GF-D8 (cell line): Measurements from ENCODE around the gene TRABD2B.

Source experiments
- DNase-seq: peaks from one replicate; lab custom pipeline; 2025; lab: John Stamatoyannopoulos, UW

The TRABD2B gene

GRCh38 chr1:47824716-47825115, 172.5 kb downstream of the TRABD2B start:
- DNase-seq, result no peak

- DNase-seq, result no peak
Observed at GRCh38 chr1:47824297-47824696, 172.9 kb downstream of the TRABD2B start.

GRCh38 chr1:47823040-47823808, 174.0 kb downstream of the TRABD2B start:
- no peak for DNase-seq

GRCh38 chr1:47821760-47822159, 175.4 kb downstream of the TRABD2B start:
- DNase-seq, result no peak

- no peak for DNase-seq
Observed at GRCh38 chr1:47819574-47819888, 177.7 kb downstream of the TRABD2B start.

- DNase-seq, result no peak
Observed at GRCh38 chr1:47818682-47819573, 178.3 kb downstream of the TRABD2B start.

- DNase-seq, result no peak
Observed at GRCh38 chr1:47817861-47818260, 179.3 kb downstream of the TRABD2B start.

- no peak for DNase-seq
Observed at GRCh38 chr1:47816325-47817071, 180.7 kb downstream of the TRABD2B start.

- DNase-seq, result no peak
Observed at GRCh38 chr1:47814612-47815395, 182.4 kb downstream of the TRABD2B start.

- no peak for DNase-seq
Observed at GRCh38 chr1:47813970-47814369, 183.2 kb downstream of the TRABD2B start.

- no peak for DNase-seq
Observed at GRCh38 chr1:47812904-47813514, 184.2 kb downstream of the TRABD2B start.

GRCh38 chr1:47810964-47811682, 186.1 kb downstream of the TRABD2B start:
- DNase-seq, result no peak

- DNase-seq, result no peak
Observed at GRCh38 chr1:47809301-47810084, 187.7 kb downstream of the TRABD2B start.

- no peak for DNase-seq
Observed at GRCh38 chr1:47808612-47809011, 188.6 kb downstream of the TRABD2B start.

GRCh38 chr1:47805921-47806361, 191.2 kb downstream of the TRABD2B start:
- no peak for DNase-seq

GRCh38 chr1:47805018-47805417, 192.2 kb downstream of the TRABD2B start:
- no peak for DNase-seq

- DNase-seq, result no peak
Observed at GRCh38 chr1:47803815-47804501, 193.2 kb downstream of the TRABD2B start.

- no peak for DNase-seq
Observed at GRCh38 chr1:47797575-47797974, 199.6 kb downstream of the TRABD2B start.

GRCh38 chr1:47796626-47797025, 200.6 kb downstream of the TRABD2B start:
- no peak for DNase-seq
